ENCODE data around the gene GNA14. TPM values are rescaled to one million over a fixed set of nuclear protein-coding genes. Genes with fewer than 3 reads are reported as not detected.

The GNA14 gene
- polyA plus RNA-seq, 3 donors = 0.04 TPM; not detected in 2

DNA sequence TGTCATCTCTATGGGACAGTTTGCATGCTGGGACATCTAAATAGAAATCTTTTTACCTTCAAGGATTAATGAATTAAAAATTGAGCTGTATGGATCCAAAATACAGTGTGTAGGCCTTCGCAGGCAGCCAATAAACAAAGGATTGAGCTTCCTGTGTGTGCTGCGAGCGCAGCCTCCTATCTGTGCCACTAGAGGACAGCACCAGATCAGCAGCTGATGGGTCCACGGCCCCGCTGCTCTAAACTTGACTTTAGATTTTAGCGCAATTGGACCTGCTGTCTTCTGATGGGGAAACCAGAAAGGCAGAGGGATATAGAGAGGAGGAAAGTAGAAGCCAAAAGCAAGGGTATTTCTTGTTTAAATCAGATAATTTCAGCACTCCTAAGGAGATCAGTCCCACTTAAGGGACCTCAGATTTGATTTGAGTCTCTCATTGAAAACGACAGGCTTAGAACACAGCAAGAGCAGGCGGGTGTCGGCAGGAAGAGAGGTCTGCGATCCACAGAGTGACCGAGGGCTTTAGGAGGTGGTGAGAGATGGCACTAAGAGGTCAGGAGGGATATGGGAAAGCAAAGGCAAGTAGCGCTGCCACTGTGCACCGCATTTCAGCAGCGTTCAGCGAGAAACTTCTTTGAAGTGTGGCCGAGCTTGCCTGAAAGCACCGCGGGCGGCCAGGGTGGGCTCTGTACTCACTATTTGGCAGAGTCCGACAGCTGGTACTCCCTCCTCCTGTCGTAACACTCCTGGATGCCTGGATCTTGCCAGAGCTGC lies 214.3 kb downstream of the GNA14 start:
- H3K9me3 ChIP-seq (replicated peaks in 1 of 2; ENCODE audit: control insufficient read depth in 1 of 2, insufficient read depth in 1 of 2, low read length in 2 of 2) = no peaks in the 10 kb centered on the region
- Mint-ChIP-seq H3K27ac (no peak overlapping the region), H3K4me1 (peaks cover 6% of the 10 kb centered on the region), H3K4me3 (peak overlapping the region in 1 of 2 donors; percentile 44), H3K9me3 (no peaks in the 10 kb centered on the region), H3K27me3 (ENCODE audit: low read depth in 3 of 3) (peaks cover 0 to 4% (median 2%) of the 10 kb centered on the region in 3 donors), H3K36me3 (no peaks in the 10 kb centered on the region)
- no peak overlapping the region for H3K4me2 ChIP-seq (replicated peaks; ENCODE audit: extremely low read depth, low read length, poor library complexity, severe bottlenecking)
- H3K27ac ChIP-seq (ENCODE audit: low read depth in 1 of 2, low read length in 2 of 2) = no peak overlapping the region
- H2AFZ ChIP-seq (ENCODE audit: insufficient read depth, low read depth, low read length, poor library complexity, severe bottlenecking) = no peak overlapping the region
- 77% methylated on average over 18 of the region's 21 CpGs for WGBS (ENCODE audit: insufficient coverage)
- H4K20me1 ChIP-seq (ENCODE audit: insufficient read depth, low read length) = no peaks in the 10 kb centered on the region
- DNase-seq = peak; percentile 15 to 43 (median 32)
- no peak overlapping the region for H3K9ac ChIP-seq (ENCODE audit: insufficient read depth, low read length, poor library complexity, severe bottlenecking)
- H3K4me1 ChIP-seq (ENCODE audit: control insufficient read depth in 1 of 2, insufficient read depth in 2 of 2, low read length in 2 of 2) = no peaks in the 10 kb centered on the region
- intact Hi-C loops (cut with micrococcal nuclease) = no loop called here
- TF ChIP-seq, protein P1, sequence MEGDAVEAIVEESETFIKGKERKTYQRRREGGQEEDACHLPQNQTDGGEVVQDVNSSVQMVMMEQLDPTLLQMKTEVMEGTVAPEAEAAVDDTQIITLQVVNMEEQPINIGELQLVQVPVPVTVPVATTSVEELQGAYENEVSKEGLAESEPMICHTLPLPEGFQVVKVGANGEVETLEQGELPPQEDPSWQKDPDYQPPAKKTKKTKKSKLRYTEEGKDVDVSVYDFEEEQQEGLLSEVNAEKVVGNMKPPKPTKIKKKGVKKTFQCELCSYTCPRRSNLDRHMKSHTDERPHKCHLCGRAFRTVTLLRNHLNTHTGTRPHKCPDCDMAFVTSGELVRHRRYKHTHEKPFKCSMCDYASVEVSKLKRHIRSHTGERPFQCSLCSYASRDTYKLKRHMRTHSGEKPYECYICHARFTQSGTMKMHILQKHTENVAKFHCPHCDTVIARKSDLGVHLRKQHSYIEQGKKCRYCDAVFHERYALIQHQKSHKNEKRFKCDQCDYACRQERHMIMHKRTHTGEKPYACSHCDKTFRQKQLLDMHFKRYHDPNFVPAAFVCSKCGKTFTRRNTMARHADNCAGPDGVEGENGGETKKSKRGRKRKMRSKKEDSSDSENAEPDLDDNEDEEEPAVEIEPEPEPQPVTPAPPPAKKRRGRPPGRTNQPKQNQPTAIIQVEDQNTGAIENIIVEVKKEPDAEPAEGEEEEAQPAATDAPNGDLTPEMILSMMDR (IDR thresholded peaks at IDR 0.05) = peak; percentile 90
- H3K27me3 ChIP-seq (ENCODE audit: control insufficient read depth in 2 of 2, insufficient read depth in 2 of 2, low read length in 2 of 2) = no peaks in the 10 kb centered on the region
- H3K36me3 ChIP-seq (replicated peaks in 1 of 2; ENCODE audit: control insufficient read depth in 1 of 2, insufficient read depth in 2 of 2, low read length in 2 of 2) = no peaks in the 10 kb centered on the region
- H3K4me3 ChIP-seq (replicated peaks in 1 of 3; ENCODE audit: low read depth in 2 of 3, low read length in 3 of 3) = no peak overlapping the region
- H3K79me2 ChIP-seq (ENCODE audit: insufficient read depth, low read length) = no peaks in the 10 kb centered on the region

DNA sequence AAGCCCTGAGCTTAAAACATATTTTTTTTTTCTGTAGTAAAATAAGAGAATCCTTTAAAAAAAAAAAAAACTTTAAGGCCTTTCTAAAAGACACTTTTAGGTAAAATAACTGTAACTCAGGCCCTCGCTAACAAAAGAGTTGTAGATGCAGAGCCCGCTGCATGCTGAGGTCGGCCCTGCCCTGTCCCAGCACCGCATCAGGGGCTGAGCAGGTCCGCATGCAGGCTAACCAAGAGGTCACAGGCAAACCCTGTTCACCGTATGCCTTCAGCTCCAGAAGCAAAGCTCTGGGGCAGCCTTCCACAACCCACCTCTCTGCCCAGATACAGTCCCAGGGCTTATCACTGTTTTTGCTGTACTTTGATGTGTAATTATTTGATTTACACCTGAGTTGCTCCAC lies 216.1 kb downstream of the GNA14 start:
- H3K79me2 ChIP-seq (ENCODE audit: insufficient read depth, low read length) = no peaks in the 10 kb centered on the region
- peaks cover 9% of the 10 kb centered on the region for H3K4me1 Mint-ChIP-seq
- H3K9me3 ChIP-seq (replicated peaks in 1 of 2; ENCODE audit: control insufficient read depth in 1 of 2, insufficient read depth in 1 of 2, low read length in 2 of 2) = no peaks in the 10 kb centered on the region
- no peaks in the 10 kb centered on the region for H3K27me3 ChIP-seq (ENCODE audit: control insufficient read depth in 2 of 2, insufficient read depth in 2 of 2, low read length in 2 of 2)
- no peak overlapping the region for H2AFZ ChIP-seq (ENCODE audit: insufficient read depth, low read depth, low read length, poor library complexity, severe bottlenecking)
- H3K9ac ChIP-seq (ENCODE audit: insufficient read depth, low read length, poor library complexity, severe bottlenecking) = no peak overlapping the region
- no peaks in the 10 kb centered on the region for H3K36me3 ChIP-seq (replicated peaks in 1 of 2; ENCODE audit: control insufficient read depth in 1 of 2, insufficient read depth in 2 of 2, low read length in 2 of 2)
- WGBS (ENCODE audit: insufficient coverage) = 96% methylated on average over 5 of the region's 6 CpGs
- peaks cover 0 to 5% (median 2%) of the 10 kb centered on the region in 3 donors for H3K27me3 Mint-ChIP-seq (ENCODE audit: low read depth in 3 of 3)
- H3K4me3 ChIP-seq (replicated peaks in 1 of 3; ENCODE audit: low read depth in 2 of 3, low read length in 3 of 3) = no peak overlapping the region
- H3K4me3 Mint-ChIP-seq = no peak overlapping the region
- H3K9me3 Mint-ChIP-seq = peaks cover 0 to 2% (median 0%) of the 10 kb centered on the region in 7 donors
- H3K4me1 ChIP-seq (ENCODE audit: control insufficient read depth in 1 of 2, insufficient read depth in 2 of 2, low read length in 2 of 2) = no peaks in the 10 kb centered on the region
- no peak for DNase-seq
- intact Hi-C loops (cut with micrococcal nuclease) = no loop called here
- no peaks in the 10 kb centered on the region for H3K36me3 Mint-ChIP-seq
- no peak overlapping the region for H3K27ac ChIP-seq (ENCODE audit: low read depth in 1 of 2, low read length in 2 of 2)
- TF ChIP-seq, protein P1 (IDR thresholded peaks at IDR 0.05) = no peak
- no peaks in the 10 kb centered on the region for H4K20me1 ChIP-seq (ENCODE audit: insufficient read depth, low read length)
- H3K4me2 ChIP-seq (replicated peaks; ENCODE audit: extremely low read depth, low read length, poor library complexity, severe bottlenecking) = no peak overlapping the region
- H3K27ac Mint-ChIP-seq = no peak overlapping the region
